Rectal smooth muscle tissue (tissue), 1 donor: ENCODE measurements around the gene CFDP1.

ENCODE experiments used
- H3K27ac ChIP-seq: one replicate; pipeline ENCODE4 v1.7.0; 2013; ENCODE audit warnings: low read depth, low read length, inconsistent platforms
- H3K27me3 ChIP-seq: one replicate; pipeline ENCODE4 v1.7.0; 2013; ENCODE audit warnings: low read length; ENCODE audit not compliant: control insufficient read depth, insufficient read depth
- H3K36me3 ChIP-seq: one replicate; pipeline ENCODE4 v1.7.0; 2013; ENCODE audit warnings: low read length; ENCODE audit not compliant: control insufficient read depth, insufficient read depth
- H3K4me1 ChIP-seq: one replicate; pipeline ENCODE4 v1.7.0; 2013; ENCODE audit warnings: low read length; ENCODE audit not compliant: control insufficient read depth, insufficient read depth
- H3K4me3 ChIP-seq: one replicate; pipeline ENCODE4 v1.7.0; 2013; ENCODE audit warnings: low read length
- H3K9ac ChIP-seq: one replicate; pipeline ENCODE4 v1.7.0; 2013; ENCODE audit warnings: low read length

The CFDP1 gene

DNA sequence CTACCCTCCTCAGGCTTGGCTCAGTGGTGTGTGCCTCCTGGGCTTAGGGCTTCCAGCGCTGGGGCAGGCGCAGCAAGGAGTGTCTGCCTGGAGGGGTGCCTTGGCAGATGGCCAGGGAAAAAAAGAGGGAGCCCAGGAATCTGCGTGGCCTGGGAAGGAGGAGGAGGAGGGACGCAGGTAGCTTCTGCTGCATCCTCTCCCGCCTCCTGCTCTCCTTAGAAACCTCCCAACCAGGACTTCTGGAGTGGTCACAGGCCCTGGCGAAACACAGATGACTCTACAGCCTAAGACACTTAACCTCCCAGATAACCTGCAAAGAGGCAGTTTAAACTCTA is 174.5 kb downstream of the CFDP1 start:
- no peak overlapping the region for H3K27ac ChIP-seq
- H3K4me1 ChIP-seq: peaks cover 59% of the 10 kb centered on the region
- H3K27me3 ChIP-seq: no peaks in the 10 kb centered on the region
- H3K36me3 ChIP-seq: no peaks in the 10 kb centered on the region
- no peak overlapping the region for H3K4me3 ChIP-seq
- H3K9ac ChIP-seq: no peak overlapping the region

DNA sequence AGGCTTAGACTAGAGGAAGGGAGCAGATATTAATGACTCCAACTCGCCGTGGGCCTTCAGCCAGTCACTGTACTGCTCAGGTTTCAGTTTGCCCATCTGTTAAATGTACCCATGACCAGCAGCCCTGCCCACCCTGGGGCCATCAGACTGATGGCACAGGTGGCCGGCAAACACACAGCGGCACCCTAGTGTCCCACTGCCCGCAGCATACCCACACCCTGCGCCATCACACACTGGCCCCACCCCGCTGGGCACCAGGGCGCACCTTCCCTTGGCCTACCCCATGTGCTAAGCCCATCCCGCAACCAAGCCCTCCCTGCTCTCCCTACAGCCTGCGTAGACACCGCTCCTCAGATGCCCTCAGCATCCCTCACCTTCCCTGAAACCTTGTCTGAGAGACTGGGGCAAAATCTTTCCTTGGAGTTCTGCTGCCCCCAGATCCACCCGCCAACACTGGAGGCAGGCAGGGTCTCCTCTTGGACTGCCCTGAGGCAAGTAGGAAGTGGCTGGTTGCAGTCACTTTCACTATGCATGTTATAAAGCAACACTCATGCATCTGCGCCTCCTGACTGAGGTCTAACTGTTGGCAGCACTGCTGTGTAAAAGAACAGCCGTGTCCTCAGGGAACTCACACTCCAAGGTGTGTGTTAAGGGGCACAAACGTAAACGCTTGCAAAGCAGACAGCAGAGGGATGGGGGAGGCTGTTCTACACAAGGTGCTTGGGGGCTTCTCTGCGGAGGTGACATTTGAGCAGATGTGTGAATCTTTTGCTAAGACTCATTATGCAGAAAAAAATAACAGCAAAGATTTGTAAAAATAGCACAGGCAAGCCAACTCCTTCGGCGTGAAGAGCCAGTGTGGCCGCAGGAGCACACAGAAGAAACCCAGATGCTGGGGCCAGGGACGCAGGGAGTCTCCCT is 175.2 kb downstream of the CFDP1 start:
- no peak overlapping the region for H3K4me3 ChIP-seq

DNA sequence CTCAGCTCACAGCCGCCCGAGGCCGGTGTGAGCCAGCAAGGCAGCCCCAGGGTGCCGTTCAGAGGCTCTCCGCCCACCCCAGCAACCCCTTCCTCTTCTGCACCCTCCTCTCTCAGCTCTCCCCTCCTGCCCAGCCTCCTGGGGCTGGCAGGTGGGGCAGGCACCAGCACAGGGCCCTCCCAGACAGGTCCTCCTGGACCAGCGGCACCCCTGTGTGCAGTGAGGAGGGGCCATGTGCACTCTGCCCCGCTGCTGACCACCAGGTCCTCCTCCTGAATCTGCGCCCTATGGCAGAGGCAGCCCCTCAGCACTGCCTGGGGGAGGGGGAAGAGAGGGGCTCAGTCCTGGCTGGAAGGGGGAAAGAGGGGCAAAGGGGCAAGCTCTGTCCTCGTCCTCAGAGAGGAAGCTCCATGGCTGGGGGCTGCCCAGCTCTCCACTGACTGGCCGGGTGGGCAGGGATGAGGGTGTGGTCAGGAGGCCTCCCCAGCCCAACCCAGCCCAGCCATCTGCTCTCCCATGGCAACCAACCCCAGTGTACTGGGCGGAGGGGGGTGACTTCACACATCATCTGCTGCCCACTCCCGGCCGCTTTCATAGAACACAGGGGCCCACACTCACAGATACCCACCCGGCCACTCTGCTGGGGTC is 176.5 kb downstream of the CFDP1 start:
- Histone ChIP-seq H3K9ac (no peak overlapping the region), H3K4me1 (peaks cover 59% of the 10 kb centered on the region), H3K27me3 (no peaks in the 10 kb centered on the region), H3K4me3 (peak overlapping the region; percentile 28), H3K36me3 (no peaks in the 10 kb centered on the region), H3K27ac (peak overlapping the region; percentile 51)

More for the DNA sequence above, 175.2 kb downstream of the CFDP1 start:
- H3K27ac ChIP-seq: no peak overlapping the region
- no peaks in the 10 kb centered on the region for H3K36me3 ChIP-seq
- no peaks in the 10 kb centered on the region for H3K27me3 ChIP-seq
- peaks cover 59% of the 10 kb centered on the region for H3K4me1 ChIP-seq
- H3K9ac ChIP-seq: no peak overlapping the region

DNA sequence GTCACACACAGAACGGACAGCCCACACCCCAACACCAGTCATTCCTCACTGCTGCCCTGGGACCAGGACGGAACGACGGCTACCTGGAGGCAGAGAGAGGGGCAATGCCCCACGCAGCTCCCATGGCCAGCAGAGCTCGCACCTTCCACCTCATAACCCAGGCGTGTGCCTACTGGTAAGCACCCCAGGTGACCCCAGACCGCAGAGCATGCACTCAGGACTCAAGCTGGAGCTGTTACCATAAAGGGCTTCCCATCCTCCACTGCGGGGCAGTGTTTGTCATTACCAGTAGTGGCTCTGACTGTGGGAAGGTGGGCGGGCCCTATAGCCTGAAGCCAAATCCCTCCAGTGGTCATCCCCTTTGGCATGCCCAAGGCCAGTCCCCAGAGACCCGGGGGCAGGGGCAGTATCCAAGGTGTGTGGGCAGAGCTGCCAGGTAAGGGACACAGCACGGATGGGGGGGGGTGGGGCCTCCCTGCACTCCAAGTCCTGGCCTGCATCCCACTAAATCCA is 177.2 kb downstream of the CFDP1 start:
- Histone ChIP-seq H3K4me1 (peaks cover 60% of the 10 kb centered on the region), H3K4me3 (no peak overlapping the region), H3K27ac (peak overlapping the region; percentile 51), H3K9ac (no peak overlapping the region), H3K36me3 (no peaks in the 10 kb centered on the region), H3K27me3 (no peaks in the 10 kb centered on the region)

DNA sequence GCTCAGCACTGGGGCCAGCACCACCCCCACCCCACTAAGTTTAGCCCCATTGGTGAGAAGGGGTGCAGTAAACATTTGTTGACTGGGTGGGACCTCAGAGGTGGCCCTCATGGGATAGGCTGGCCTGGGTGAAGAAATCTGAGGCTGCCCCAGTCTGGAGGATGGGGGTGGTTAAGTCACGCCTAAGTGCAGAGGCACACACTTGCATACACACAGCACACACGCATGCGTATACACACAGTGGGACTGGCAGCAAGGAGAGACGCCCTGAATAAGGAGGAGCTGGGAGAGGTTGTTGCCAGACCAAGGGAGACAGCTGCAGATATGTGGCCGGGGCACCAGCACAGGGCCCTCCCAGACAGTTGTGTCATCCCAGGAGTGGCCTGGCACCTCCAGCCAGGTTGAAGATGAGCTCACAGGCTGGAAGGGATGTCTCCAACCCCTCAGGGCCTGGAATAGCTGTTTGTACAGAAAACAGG is 178.9 kb downstream of the CFDP1 start:
- Histone ChIP-seq H3K27me3 (no peaks in the 10 kb centered on the region), H3K4me3 (no peak overlapping the region), H3K9ac (no peak overlapping the region), H3K4me1 (peaks cover 62% of the 10 kb centered on the region), H3K27ac (peak overlapping the region; percentile 33), H3K36me3 (no peaks in the 10 kb centered on the region)

DNA sequence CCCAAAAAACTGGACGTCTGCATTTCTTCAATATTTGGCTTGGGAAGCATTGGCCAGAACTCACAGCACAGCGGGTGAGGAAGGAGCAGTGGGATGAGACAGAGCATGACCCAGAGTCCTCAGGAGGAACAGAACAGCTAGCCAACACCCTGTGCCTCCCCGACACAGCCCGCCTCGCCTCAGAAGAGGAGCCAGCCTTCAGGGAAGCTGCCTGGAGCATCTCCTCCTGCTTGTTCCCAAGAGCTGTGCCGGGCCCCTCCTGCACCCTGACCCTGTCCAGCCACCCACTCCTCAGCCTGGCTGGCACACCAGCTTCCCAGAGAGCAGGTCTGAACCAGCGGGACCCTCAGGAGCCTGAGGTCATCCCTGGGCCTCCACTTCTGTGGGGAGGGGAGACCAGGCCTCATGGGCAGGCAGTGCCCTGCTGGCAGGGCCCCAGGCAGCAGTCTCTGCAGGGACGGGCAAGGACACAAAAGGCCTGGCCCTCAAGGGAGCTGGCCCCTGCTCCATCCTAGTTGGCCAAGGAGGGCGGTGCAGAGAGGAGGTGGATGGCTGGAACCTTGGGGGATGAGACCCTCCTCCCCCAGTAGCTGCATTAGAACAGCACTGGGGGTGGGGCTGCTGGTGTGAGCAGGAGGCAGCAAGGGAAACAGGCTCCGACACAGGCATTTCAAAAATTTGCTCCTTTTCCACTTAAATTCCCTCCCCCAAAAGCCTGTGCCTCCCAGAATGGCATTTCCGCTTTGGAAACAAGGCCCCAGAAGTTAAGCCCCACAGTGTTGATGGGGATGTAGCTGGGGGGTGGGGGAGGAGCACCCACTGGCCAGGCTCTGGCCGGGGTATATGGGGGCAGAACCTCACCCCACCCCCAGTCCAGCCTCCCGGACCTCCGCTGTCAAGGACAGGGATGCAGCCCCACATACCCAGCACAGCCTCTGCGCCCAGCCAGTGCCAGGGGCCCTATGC is 180.1 kb downstream of the CFDP1 start:
- peaks cover 61% of the 10 kb centered on the region for H3K4me1 ChIP-seq
- H3K36me3 ChIP-seq: no peaks in the 10 kb centered on the region
- no peak overlapping the region for H3K4me3 ChIP-seq
- H3K27ac ChIP-seq: peak overlapping the region; percentile 82
- no peaks in the 10 kb centered on the region for H3K27me3 ChIP-seq
- no peak overlapping the region for H3K9ac ChIP-seq

DNA sequence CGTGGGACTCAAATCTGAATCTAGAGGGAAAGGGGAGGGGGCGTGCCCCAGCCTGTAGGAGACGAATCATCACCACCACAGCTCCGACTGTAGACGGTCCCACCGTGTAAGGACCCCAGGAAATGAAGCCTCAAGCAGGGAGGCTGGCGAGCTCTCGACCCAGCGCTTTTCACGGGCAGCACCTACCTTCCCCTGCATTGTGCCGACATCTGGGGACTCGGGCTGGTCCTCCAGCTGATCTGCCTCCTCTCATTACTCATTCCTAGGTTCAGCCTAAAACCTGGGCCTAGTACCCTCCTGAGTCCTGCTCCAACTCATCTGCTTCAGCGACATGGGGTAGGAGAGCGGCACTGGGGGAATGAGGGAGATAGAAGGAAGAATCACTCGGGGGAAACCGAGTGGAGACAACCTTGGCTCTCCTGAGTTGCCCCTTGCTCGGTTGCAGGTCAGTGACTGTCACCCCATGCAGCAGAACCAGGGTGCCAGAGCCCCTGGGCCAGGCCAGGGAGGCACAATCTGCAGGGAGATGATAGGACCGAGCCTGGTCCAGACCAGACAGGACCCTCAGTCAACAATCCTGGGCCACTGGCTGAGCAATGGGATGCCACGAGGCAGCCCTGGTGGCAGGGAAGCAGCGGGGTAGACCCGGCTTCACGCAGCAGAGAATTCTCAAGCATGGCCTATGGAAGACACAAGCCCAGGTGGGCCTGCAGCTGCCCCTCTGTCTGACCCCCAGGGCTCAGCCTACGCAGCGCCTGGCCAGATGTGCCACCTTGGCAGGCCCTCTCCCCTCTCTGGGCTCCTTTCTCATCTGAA is 181.0 kb downstream of the CFDP1 start:
- H3K9ac ChIP-seq: no peak overlapping the region
- H3K36me3 ChIP-seq: no peaks in the 10 kb centered on the region
- H3K27ac ChIP-seq: peak overlapping the region; percentile 82
- H3K27me3 ChIP-seq: no peaks in the 10 kb centered on the region
- H3K4me3 ChIP-seq: peak overlapping the region; percentile 40
- peaks cover 54% of the 10 kb centered on the region for H3K4me1 ChIP-seq

DNA sequence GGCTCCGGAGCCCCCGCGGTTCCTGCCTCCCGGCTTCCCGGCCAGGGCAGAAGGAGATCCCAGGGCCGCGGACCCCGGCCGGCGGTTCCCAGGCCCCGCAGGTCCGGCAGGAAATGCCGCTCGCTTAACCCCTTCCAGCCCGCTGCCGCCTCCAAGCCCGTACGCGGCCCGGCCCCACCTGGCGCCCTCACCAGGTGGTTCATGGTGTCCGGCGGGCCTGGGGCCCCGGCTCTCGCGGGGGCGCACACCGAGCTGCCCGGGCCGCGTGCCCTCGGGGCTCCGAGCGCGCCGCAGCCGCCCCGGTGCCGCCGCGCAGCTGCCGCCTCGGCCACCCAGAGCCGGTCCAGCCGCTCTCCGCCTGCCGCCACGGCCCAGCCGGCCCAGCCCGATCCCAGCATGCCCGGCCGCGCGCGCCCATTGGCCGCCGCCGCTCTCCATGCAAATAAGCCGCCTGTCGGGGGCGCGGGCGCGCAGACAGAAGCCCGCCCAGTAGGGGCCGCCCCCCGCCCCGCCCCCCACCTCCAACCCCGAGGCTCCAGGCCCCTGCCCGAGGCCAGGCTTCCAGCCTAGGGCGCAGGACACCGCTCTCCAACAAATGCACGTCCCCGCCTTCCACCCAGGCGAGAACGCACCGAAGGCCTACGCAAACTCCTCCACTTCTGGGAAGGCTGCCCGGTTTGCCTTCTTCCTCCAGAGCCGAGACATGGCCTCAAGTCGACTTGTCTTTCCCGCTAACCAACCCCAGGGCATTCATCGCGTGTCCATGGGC is 181.8 kb downstream of the CFDP1 start, which contains the start of gene BCAR1:
BCAR1 (minus strand) TSS at position 345 of the 769 bp plus-strand sequence; CDS start at position 203, 142 bp downstream.
- no peaks in the 10 kb centered on the region for H3K27me3 ChIP-seq
- H3K27ac ChIP-seq: peak within 1 kb of the TSS; percentile 82
- no peak within 1 kb of the TSS for H3K9ac ChIP-seq
- peaks cover 49% of the 10 kb centered on the region for H3K4me1 ChIP-seq
- H3K4me3 ChIP-seq: peak within 1 kb of the TSS; percentile 68
- no peaks in the 10 kb centered on the region for H3K36me3 ChIP-seq

DNA sequence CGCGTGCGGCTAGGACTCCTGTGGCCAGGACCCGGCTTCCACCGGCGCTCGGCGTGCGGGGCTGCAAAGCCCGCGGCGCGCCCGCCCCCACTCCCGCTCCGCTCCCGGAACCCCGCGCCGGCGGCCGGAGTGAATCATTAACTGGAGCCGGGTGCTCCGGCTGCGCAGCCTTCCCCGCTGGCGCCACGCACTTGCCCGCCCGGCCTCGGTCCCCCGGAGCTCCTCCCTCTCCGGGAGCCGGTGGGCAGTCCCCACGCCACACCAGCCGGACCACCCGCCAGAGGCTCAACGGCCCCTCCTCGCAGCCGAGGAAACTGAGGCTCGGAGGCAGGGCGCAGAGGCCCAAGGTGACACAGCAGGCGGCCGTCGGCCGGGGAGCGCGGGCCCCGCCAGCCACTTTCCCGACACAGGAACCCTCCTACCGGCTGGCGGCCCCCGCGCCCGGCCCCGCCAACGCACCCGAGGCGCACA is 182.5 kb downstream of the CFDP1 start:
- Histone ChIP-seq H3K27ac (peak overlapping the region; percentile 58), H3K27me3 (no peaks in the 10 kb centered on the region), H3K9ac (no peak overlapping the region), H3K4me1 (peaks cover 42% of the 10 kb centered on the region), H3K4me3 (peak overlapping the region; percentile 68), H3K36me3 (no peaks in the 10 kb centered on the region)

DNA sequence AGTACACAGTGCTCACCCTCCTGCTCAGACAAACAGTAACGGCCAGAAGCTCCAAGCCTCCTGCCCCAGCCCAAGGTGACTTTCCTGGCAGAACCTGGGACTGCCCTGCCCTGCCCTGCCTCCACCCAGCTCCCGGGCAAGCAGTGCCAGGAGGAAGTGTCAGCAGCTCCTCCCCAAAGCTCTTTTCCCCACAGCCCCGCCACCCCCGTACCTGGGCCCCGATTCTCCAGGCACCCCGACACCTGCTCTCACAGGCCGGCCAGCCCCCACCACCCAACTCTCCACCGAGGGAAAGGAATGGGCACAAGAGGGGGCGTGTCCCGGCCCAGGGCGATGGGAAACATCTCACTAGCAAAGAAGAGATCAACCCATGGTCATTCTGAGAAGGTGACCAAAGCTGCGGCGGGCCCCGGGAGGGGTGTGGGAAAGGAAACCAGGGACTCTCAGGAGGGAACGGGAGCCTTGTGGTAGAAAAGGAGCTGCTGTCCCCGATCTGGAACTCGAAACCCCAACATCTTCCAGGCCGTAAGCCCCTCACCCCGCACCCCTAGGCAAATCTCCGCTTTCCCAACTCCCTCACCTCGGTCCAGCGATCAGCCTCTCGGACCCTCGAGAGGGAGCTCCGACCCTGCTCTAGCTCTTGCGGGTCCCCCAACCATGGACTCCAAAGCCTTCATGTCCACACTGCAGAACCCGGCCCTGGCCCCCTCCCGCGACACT is 183.1 kb downstream of the CFDP1 start:
- no peaks in the 10 kb centered on the region for H3K36me3 ChIP-seq
- peaks cover 45% of the 10 kb centered on the region for H3K4me1 ChIP-seq
- H3K27me3 ChIP-seq: no peaks in the 10 kb centered on the region

More for the DNA sequence above, 183.1 kb downstream of the CFDP1 start:
- peak overlapping the region; percentile 68 for H3K4me3 ChIP-seq
- peak overlapping the region; percentile 35 for H3K9ac ChIP-seq
- no peak overlapping the region for H3K27ac ChIP-seq
